ENCODE measurements around the gene STRN4. TPM values are rescaled to one million over a fixed set of nuclear protein-coding genes. Genes with fewer than 3 reads are reported as not detected.
"Not testable (repeated sequence)": the region's sequence is repeated elsewhere in the genome, so short reads cannot be mapped to it uniquely, and the experiment has no call there.

The STRN4 gene
- total RNA-seq, 2 experiments from 2014 or later = 52.5 to 63.5 TPM

DNA sequence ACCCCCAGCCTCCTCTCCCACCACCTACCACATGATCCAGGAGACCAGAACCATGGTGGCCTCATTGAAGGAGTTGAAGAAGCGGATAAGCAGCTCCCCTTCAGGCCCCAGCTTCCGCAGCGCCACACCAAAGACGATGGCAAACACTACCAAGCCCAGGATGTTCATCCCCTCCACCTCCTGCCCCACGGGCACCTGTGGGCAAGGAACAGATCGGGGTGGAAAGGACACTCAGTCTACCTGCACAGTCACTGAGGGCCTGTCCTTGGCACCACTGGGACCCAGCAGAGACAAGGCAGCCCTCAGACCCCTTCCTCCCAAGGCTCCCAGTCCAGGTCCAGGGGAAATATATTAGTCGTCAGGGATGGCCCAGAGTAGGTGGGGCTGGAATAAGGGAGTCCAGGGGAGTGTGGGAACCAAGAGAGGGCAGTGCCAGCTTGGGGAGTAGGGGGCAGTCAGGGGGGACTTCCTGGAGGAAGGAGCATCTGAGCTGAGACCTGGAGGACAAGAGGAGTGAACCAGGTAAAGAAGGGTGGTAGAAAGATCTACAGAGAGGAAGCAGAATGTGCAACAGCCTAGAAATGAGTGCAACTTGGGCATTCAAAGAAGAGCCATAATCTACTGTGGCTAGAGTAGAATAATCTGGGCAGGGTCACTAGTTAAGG, 36.2 kb upstream of the STRN4 start:
- ATAC-seq (no peak), DNase-seq (no peak)
- Mint-ChIP-seq H3K27ac (peak overlapping the region; percentile 79), H3K4me1 (ENCODE audit: low read depth) (peaks cover 34% of the 10 kb centered on the region), H3K4me3 (peak overlapping the region; percentile 98), H3K36me3 (ENCODE audit: low read depth) (peaks cover 87% of the 10 kb centered on the region), H3K27me3 (no peaks in the 10 kb centered on the region), H3K9me3 (no peaks in the 10 kb centered on the region)
- TF ChIP-seq, protein P1, sequence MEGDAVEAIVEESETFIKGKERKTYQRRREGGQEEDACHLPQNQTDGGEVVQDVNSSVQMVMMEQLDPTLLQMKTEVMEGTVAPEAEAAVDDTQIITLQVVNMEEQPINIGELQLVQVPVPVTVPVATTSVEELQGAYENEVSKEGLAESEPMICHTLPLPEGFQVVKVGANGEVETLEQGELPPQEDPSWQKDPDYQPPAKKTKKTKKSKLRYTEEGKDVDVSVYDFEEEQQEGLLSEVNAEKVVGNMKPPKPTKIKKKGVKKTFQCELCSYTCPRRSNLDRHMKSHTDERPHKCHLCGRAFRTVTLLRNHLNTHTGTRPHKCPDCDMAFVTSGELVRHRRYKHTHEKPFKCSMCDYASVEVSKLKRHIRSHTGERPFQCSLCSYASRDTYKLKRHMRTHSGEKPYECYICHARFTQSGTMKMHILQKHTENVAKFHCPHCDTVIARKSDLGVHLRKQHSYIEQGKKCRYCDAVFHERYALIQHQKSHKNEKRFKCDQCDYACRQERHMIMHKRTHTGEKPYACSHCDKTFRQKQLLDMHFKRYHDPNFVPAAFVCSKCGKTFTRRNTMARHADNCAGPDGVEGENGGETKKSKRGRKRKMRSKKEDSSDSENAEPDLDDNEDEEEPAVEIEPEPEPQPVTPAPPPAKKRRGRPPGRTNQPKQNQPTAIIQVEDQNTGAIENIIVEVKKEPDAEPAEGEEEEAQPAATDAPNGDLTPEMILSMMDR (IDR thresholded peaks at IDR 0.05) = no peak
- POLR2A ChIA-PET = interaction anchor here (0.7 to 1.4 kb wide), 3 partner anchors 10 to 121 kb away, joined by 3 to 4 read pairs (median 4); no protein-coding TSS in a partner anchor
- intact Hi-C loops (cut with micrococcal nuclease) = loop anchor here (10.0 kb wide), 1 partner anchor 62 kb away; no protein-coding TSS in a partner anchor
- CTCF ChIA-PET = interaction anchor here (3.4 kb wide), 1 partner anchor 33 kb away, joined by 12 read pairs; no protein-coding TSS in a partner anchor

- H3K4me1 Mint-ChIP-seq (ENCODE audit: low read depth) = peaks cover 28% of the 10 kb centered on the region
- H3K27me3 Mint-ChIP-seq; intact Hi-C loops (cut with micrococcal nuclease); DNase-seq; H3K9me3 Mint-ChIP-seq; ATAC-seq; H3K4me3 Mint-ChIP-seq: not testable (repeated sequence)
- ChIA-PET POLR2A (interaction anchor here (0.5 to 1.1 kb wide), 3 partner anchors 10 to 24 kb away, joined by 4 to 7 read pairs (median 5); partner anchors contain the start of gene SLC1A5), CTCF (interaction anchor here (1.0 to 3.1 kb wide), 3 partner anchors 11 to 73 kb away, joined by 3 to 14 read pairs (median 4); no protein-coding TSS in a partner anchor)
- H3K27ac Mint-ChIP-seq = peak overlapping the region; percentile 42
- peaks cover 67% of the 10 kb centered on the region for H3K36me3 Mint-ChIP-seq (ENCODE audit: low read depth)
Measured at GRCh38 chr19:46777956-46778645, 31.9 kb upstream of the STRN4 start.

- POLR2A ChIA-PET = interaction anchor here (0.6 to 1.4 kb wide), 5 partner anchors 7 to 24 kb away, joined by 4 to 7 read pairs (median 5); partner anchors contain the start of gene SLC1A5
- Mint-ChIP-seq H3K9me3 (no peaks in the 10 kb centered on the region), H3K27me3 (no peaks in the 10 kb centered on the region), H3K27ac (peak overlapping the region; percentile 42), H3K36me3 (ENCODE audit: low read depth) (peaks cover 61% of the 10 kb centered on the region), H3K4me3 (no peak overlapping the region), H3K4me1 (ENCODE audit: low read depth) (peaks cover 22% of the 10 kb centered on the region)
- CTCF ChIA-PET = interaction anchor here (1.0 to 3.1 kb wide), 3 partner anchors 10 to 72 kb away, joined by 3 to 14 read pairs (median 4); no protein-coding TSS in a partner anchor
- DNase-seq = peak; percentile 45
- ATAC-seq = peak; percentile 43
- intact Hi-C loops (cut with micrococcal nuclease) = no loop called here
- TF ChIP-seq, protein P1 (IDR thresholded peaks at IDR 0.05) = no peak
Measured at GRCh38 chr19:46776927-46777911, 31.0 kb upstream of the STRN4 start.

DNA sequence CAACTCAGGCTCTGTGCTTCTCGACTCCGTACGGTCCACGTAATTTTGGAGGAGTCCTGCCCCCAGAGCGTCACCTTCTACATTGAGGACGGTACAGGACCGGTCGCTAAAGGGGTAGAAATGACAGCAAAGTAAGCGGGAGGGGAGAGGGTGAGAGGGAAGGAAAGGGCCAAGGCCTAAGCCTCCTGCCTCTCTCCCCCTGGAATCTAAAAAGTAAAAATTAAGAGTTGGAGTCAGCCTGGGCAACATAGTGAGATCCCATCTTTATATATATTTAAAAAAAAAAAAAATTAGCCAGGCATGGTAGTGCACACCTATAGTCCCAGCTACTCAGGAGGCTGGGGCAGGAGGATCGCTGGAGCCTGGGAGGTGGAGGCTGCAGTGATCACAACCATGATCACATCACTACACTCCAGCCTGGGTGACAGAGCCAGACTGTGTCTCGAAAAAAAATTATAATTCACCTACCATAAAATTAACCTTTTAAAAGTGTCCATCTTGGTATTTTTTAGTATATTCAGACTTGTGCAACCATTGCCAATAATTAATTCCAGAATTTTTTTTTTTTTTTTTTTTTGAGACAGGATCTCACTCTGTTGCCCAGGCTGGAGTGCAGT, 29.5 kb upstream of the STRN4 start:
- ATAC-seq (no peak), DNase-seq (no peak)
- H3K4me1 Mint-ChIP-seq (ENCODE audit: low read depth) = peaks cover 16% of the 10 kb centered on the region
- ChIA-PET POLR2A (interaction anchor here (0.8 to 1.4 kb wide), 3 partner anchors 9 to 13 kb away, joined by 4 to 5 read pairs (median 5); partner anchors contain the start of gene SLC1A5), CTCF (interaction anchor here (1.0 to 3.1 kb wide), 2 partner anchors 9 to 64 kb away, joined by 3 to 14 read pairs; no protein-coding TSS in a partner anchor)
- TF ChIP-seq, protein P1 (IDR thresholded peaks at IDR 0.05) = no peak
- H3K4me3 Mint-ChIP-seq = no peak overlapping the region
- intact Hi-C loops (cut with micrococcal nuclease) = no loop called here
- H3K27ac Mint-ChIP-seq = no peak overlapping the region
- no peaks in the 10 kb centered on the region for H3K9me3 Mint-ChIP-seq
- H3K36me3 Mint-ChIP-seq (ENCODE audit: low read depth) = peaks cover 52% of the 10 kb centered on the region
- no peaks in the 10 kb centered on the region for H3K27me3 Mint-ChIP-seq
